MM.1S (cell line): ENCODE results near the gene STEAP1.
A peak's percentile ranks its signal among the peaks of the same experiment; 100 is the strongest.

Experiments used
- DNase-seq: peaks from one replicate; pipeline ENCODE4 v3.0.0-alpha.2; 2015
- H2AFZ ChIP-seq: fragments of 300-600 bp; sonication (generic); 2 replicates; pipeline ENCODE4 v1.6.0; 2016; ENCODE audit warnings: antibody characterized with exemption, low read length
- H3F3A ChIP-seq: fragments of 300-600 bp; sonication (generic); 2 replicates; pipeline ENCODE4 v1.6.1; 2016; ENCODE audit warnings: mild to moderate bottlenecking, antibody characterized with exemption, low read length, moderate library complexity, mixed read lengths; ENCODE audit not compliant: insufficient read depth
- H3K27ac ChIP-seq: fragments of 300-600 bp; sonication (generic); 2 replicates; pipeline ENCODE4 v1.5.1; 2016; ENCODE audit warnings: mild to moderate bottlenecking, low read length
- H3K27me3 ChIP-seq: fragments of 300-600 bp; sonication (generic); replicated peaks from 2 replicates; pipeline ENCODE4 v1.6.0; 2016; ENCODE audit warnings: low read length; ENCODE audit not compliant: insufficient read depth
- H3K36me3 ChIP-seq: fragments of 300-600 bp; sonication (generic); replicated peaks from 2 replicates; pipeline ENCODE4 v1.6.1; 2016; ENCODE audit warnings: mild to moderate bottlenecking, low read length, mixed read lengths; ENCODE audit not compliant: insufficient read depth
- H3K4me1 ChIP-seq: fragments of 300-600 bp; sonication (generic); 2 replicates; pipeline ENCODE4 v1.6.1; 2016; ENCODE audit warnings: low read length, mixed read lengths
- H3K4me2 ChIP-seq: fragments of 300-600 bp; sonication (generic); 2 replicates; pipeline ENCODE4 v1.6.0; 2016; ENCODE audit warnings: low read depth, low read length
- H3K4me3 ChIP-seq: fragments of 300-600 bp; sonication (generic); 2 replicates; pipeline ENCODE4 v1.5.1; 2016; ENCODE audit warnings: low read length, mixed read lengths
- H3K79me2 ChIP-seq: fragments of 300-600 bp; sonication (generic); 2 replicates; pipeline ENCODE4 v1.6.1; 2016; ENCODE audit warnings: mixed run types, low read length, mixed read lengths
- H3K9ac ChIP-seq: fragments of 300-600 bp; sonication (generic); 2 replicates; pipeline ENCODE4 v1.6.1; 2016; ENCODE audit warnings: low read length, mixed read lengths
- H3K9me2 ChIP-seq: fragments of 300-600 bp; sonication (generic); replicated peaks from 2 replicates; pipeline ENCODE4 v1.6.1; 2016; ENCODE audit warnings: mild to moderate bottlenecking, low read length, mixed read lengths; ENCODE audit not compliant: insufficient read depth
- H3K9me3 ChIP-seq: fragments of 300-600 bp; sonication (generic); replicated peaks from 2 replicates; pipeline ENCODE4 v1.6.1; 2016; ENCODE audit warnings: mild to moderate bottlenecking, low read length, mixed read lengths; ENCODE audit not compliant: insufficient read depth
- H4K20me1 ChIP-seq: fragments of 300-600 bp; sonication (generic); 2 replicates; pipeline ENCODE4 v1.6.1; 2016; ENCODE audit warnings: mild to moderate bottlenecking, low read length, moderate library complexity, mixed read lengths; ENCODE audit not compliant: insufficient read depth
- CTCF ChIP-seq: fragments of 300-600 bp; sonication (generic); IDR thresholded peaks from 2 replicates; pipeline ENCODE4 v1.5.1; 2016; ENCODE audit warnings: antibody characterized with exemption, low read length, mixed read lengths
- EZH2 ChIP-seq: fragments of 300-600 bp; sonication (generic); optimal IDR thresholded peaks from 2 replicates; pipeline ENCODE3; 2017; ENCODE audit warnings: low read depth, mild to moderate bottlenecking, antibody characterized with exemption, low read length, mixed read lengths
- EZH2phosphoT487 ChIP-seq: fragments of 300-600 bp; sonication (generic); IDR thresholded peaks from 2 replicates; pipeline ENCODE4 v1.6.1; 2018; ENCODE audit warnings: antibody characterized with exemption, low read length

Gene STEAP1

DNA sequence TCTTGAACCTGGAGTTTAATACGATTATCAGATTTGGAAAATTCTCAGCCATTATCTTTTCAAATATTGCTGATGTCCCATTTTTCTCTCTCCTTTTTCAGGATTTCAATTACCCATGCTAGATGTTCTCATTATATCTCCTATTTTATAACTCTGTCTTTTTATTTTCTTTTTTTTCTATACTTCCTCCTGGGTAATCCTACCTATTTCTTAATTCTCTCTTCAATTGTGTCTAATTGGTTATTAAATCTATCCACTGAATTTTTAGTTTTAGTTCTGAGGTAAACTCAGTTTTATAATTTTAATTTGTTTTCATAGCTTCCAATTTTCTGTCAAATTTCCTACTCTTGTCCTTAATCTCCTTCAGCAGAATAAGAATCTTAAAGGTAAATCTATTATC lies 15.6 kb downstream of the STEAP1 start:
- Histone ChIP-seq H3K27ac (no peak overlapping the region), H4K20me1 (no peaks in the 10 kb centered on the region), H3F3A (no peaks in the 10 kb centered on the region), H3K9me3 (no peaks in the 10 kb centered on the region), H3K4me3 (no peak overlapping the region), H3K79me2 (no peaks in the 10 kb centered on the region), H3K4me2 (no peak overlapping the region), H3K36me3 (no peaks in the 10 kb centered on the region), H3K9me2 (no peaks in the 10 kb centered on the region), H3K27me3 (0 out of 2 replicates have a peak, but pooled peaks cover 5% of the 10 kb centered on the region), H3K9ac (no peak overlapping the region), H2AFZ (no peak overlapping the region), H3K4me1 (peaks cover 10% of the 10 kb centered on the region)
- DNase-seq: no peak
- TF ChIP-seq EZH2phosphoT487: no peak
- TF ChIP-seq CTCF: no peak
- TF ChIP-seq EZH2: no peak

- H3K4me3 ChIP-seq: no peak overlapping the region
- H3K9ac ChIP-seq: no peak overlapping the region
- TF ChIP-seq EZH2: no peak
- no peak for TF ChIP-seq CTCF
- no peak for TF ChIP-seq EZH2phosphoT487
Measured at GRCh38 chr7:90172121-90172520, 17.9 kb downstream of the STEAP1 start.

GRCh38 chr7:90172624-90173023 lies 18.4 kb downstream of the STEAP1 start:
- Histone ChIP-seq H3F3A (no peaks in the 10 kb centered on the region), H4K20me1 (no peaks in the 10 kb centered on the region), H3K27me3 (0 out of 2 replicates have a peak, but pooled peaks cover 6% of the 10 kb centered on the region), H3K9ac (no peak overlapping the region), H3K9me2 (no peaks in the 10 kb centered on the region), H3K4me3 (no peak overlapping the region), H3K4me2 (peak overlapping the region; percentile 46), H2AFZ (no peak overlapping the region), H3K27ac (no peak overlapping the region), H3K79me2 (no peaks in the 10 kb centered on the region), H3K4me1 (peaks cover 10% of the 10 kb centered on the region), H3K9me3 (no peaks in the 10 kb centered on the region), H3K36me3 (no peaks in the 10 kb centered on the region)
- no peak for TF ChIP-seq EZH2phosphoT487
- TF ChIP-seq EZH2: no peak
- TF ChIP-seq CTCF: no peak
- no peak for DNase-seq

More at GRCh38 chr7:90172121-90172520, 17.9 kb downstream of the STEAP1 start:
- H3K9me2 ChIP-seq: no peaks in the 10 kb centered on the region
- H3K36me3 ChIP-seq: no peaks in the 10 kb centered on the region
- peaks cover 10% of the 10 kb centered on the region for H3K4me1 ChIP-seq
- no peak for DNase-seq
- no peak overlapping the region for H2AFZ ChIP-seq
- H4K20me1 ChIP-seq: no peaks in the 10 kb centered on the region
- no peak overlapping the region for H3K4me2 ChIP-seq
- no peaks in the 10 kb centered on the region for H3K79me2 ChIP-seq
- H3F3A ChIP-seq: no peaks in the 10 kb centered on the region
- no peak overlapping the region for H3K27ac ChIP-seq
- no peaks in the 10 kb centered on the region for H3K9me3 ChIP-seq
- H3K27me3 ChIP-seq: 0 out of 2 replicates have a peak, but pooled peaks cover 5% of the 10 kb centered on the region
